WTC11 (cell line): ENCODE measurements around the gene MOB1B. TPM values are rescaled to one million over a fixed set of nuclear protein-coding genes. Genes with fewer than 3 reads are reported as not detected.

Experiments
- ATAC-seq: fragments of 200-7000 bp; cut with Tn5 transposase; 2 replicates; pipeline ENCODE4 v1.10.0; 2021; ENCODE audit warnings: mild to moderate bottlenecking, moderate library complexity
- CTCF ChIA-PET: fragments of 300-600 bp; sonication (Branson Sonifier 250); formaldehyde crosslinking; loops from one replicate; lab custom pipeline; 2021; ENCODE audit warnings: antibody characterized with exemption; lab: Charles Lee
- POLR2A ChIA-PET: fragments of 350-600 bp; sonication (Branson Sonifier 250); formaldehyde crosslinking; loops from one replicate; lab custom pipeline; 2021; ENCODE audit warnings: antibody characterized with exemption; lab: Charles Lee
- DNase-seq: peaks from one replicate; pipeline ENCODE4 v3.0.0; 2021; ENCODE audit warnings: low spot score
- H3K27ac Mint-ChIP-seq: 2 replicates; pipeline ENCODE4 v1.8.0; 2021; ENCODE audit warnings: mixed read lengths
- H3K27me3 Mint-ChIP-seq: 2 replicates; pipeline ENCODE4 v1.8.0; 2021; ENCODE audit warnings: low read depth, mild to moderate bottlenecking, moderate library complexity, mixed read lengths
- H3K36me3 Mint-ChIP-seq: 2 replicates; pipeline ENCODE4 v1.8.0; 2021; ENCODE audit warnings: mixed read lengths
- H3K4me1 Mint-ChIP-seq: 2 replicates; pipeline ENCODE4 v1.8.0; 2022; ENCODE audit warnings: mixed read lengths
- H3K4me3 Mint-ChIP-seq: 2 replicates; pipeline ENCODE4 v1.8.0; 2021; ENCODE audit warnings: mild to moderate bottlenecking, moderate library complexity, mixed read lengths
- H3K9me3 Mint-ChIP-seq: 2 replicates; pipeline ENCODE4 v1.8.0; 2021; ENCODE audit warnings: mixed read lengths
- CREB1 ChIP-seq: sonication (generic); formaldehyde crosslinking; IDR thresholded peaks from 2 replicates; pipeline ENCODE4 v1.8.0; 2023; ENCODE audit warnings: mild to moderate bottlenecking, missing genetic modification reagents
- CREM ChIP-seq: sonication (generic); formaldehyde crosslinking; IDR thresholded peaks from 2 replicates; pipeline ENCODE4 v1.8.1; 2022; ENCODE audit warnings: mild to moderate bottlenecking, missing genetic modification reagents, moderate library complexity
- ELF4 ChIP-seq: sonication (generic); formaldehyde crosslinking; IDR thresholded peaks from 2 replicates; pipeline ENCODE4 v1.8.1; 2022; ENCODE audit warnings: low read depth, mild to moderate bottlenecking, moderate library complexity, missing genetic modification reagents
- GTF2I ChIP-seq: fragments of 250-450 bp; sonication (Bioruptor Pico); conservative IDR thresholded peaks from 2 replicates; pipeline ENCODE4 v1.4.0; 2021; ENCODE audit warnings: mild to moderate bottlenecking
- NFYB ChIP-seq: sonication (generic); formaldehyde crosslinking; conservative IDR thresholded peaks from 2 replicates; pipeline ENCODE4 v1.8.0; 2022; ENCODE audit warnings: low read depth, missing genetic modification reagents
- NR1H2 ChIP-seq: sonication (generic); formaldehyde crosslinking; IDR thresholded peaks from 2 replicates; pipeline ENCODE4 v1.9.0; 2021; ENCODE audit warnings: mild to moderate bottlenecking, moderate library complexity, missing genetic modification reagents
- SMAD4 ChIP-seq: sonication (generic); formaldehyde crosslinking; IDR thresholded peaks from 2 replicates; pipeline ENCODE4 v1.8.0; 2022; ENCODE audit warnings: mild to moderate bottlenecking, missing genetic modification reagents
- TEAD1 ChIP-seq: sonication (generic); formaldehyde crosslinking; IDR thresholded peaks from 2 replicates; pipeline ENCODE4 v1.8.0; 2022; ENCODE audit warnings: mild to moderate bottlenecking, missing genetic modification reagents
- ZNF121 ChIP-seq: sonication (generic); formaldehyde crosslinking; IDR thresholded peaks from 2 replicates; pipeline ENCODE4 v1.8.0; 2023; ENCODE audit warnings: missing genetic modification reagents
- ZNF263 ChIP-seq: sonication (generic); formaldehyde crosslinking; IDR thresholded peaks from 2 replicates; pipeline ENCODE4 v1.8.1; 2022; ENCODE audit warnings: low read depth, mild to moderate bottlenecking, moderate library complexity, missing genetic modification reagents
- ZNF396 ChIP-seq: fragments of 250-450 bp; sonication (Bioruptor Pico); IDR thresholded peaks from 2 replicates; pipeline ENCODE4 v1.8.0; 2021; ENCODE audit warnings: mild to moderate bottlenecking, moderate library complexity, borderline replicate concordance
- ZNF416 ChIP-seq: fragments of 250-450 bp; sonication (Bioruptor Pico); IDR thresholded peaks from 2 replicates; pipeline ENCODE4 v1.9.0; 2021; ENCODE audit warnings: mild to moderate bottlenecking, inconsistent platforms
- total RNA-seq: library from RNA; stranded (reverse); gene quantifications from 3 replicates; pipeline ENCODE4 v1.2.3, GENCODE V29; 2021
- TF ChIP-seq, protein P1 (sequence below): sonication (generic); formaldehyde crosslinking; IDR thresholded peaks from 2 replicates; pipeline ENCODE4 v1.8.1; 2023; ENCODE audit warnings: mild to moderate bottlenecking, missing genetic modification reagents, moderate library complexity
- TF ChIP-seq, protein P2 (sequence below): sonication (generic); formaldehyde crosslinking; IDR thresholded peaks from 2 replicates; pipeline ENCODE4 v1.8.1; 2023; ENCODE audit warnings: mild to moderate bottlenecking, missing genetic modification reagents, borderline replicate concordance
- TF ChIP-seq, protein P3 (sequence below): sonication (generic); formaldehyde crosslinking; IDR thresholded peaks from 2 replicates; pipeline ENCODE4 v1.8.1; 2023; ENCODE audit warnings: mild to moderate bottlenecking, missing genetic modification reagents, moderate library complexity
- TF ChIP-seq, protein P4 (sequence below): sonication (generic); formaldehyde crosslinking; IDR thresholded peaks from 2 replicates; pipeline ENCODE4 v1.8.1; 2022; ENCODE audit warnings: mild to moderate bottlenecking, moderate library complexity, missing genetic modification reagents
- TF ChIP-seq, protein P5 (sequence below): fragments of 250-450 bp; sonication (Bioruptor Pico); IDR thresholded peaks from 2 replicates; pipeline ENCODE4 v1.9.0; 2021; ENCODE audit warnings: mild to moderate bottlenecking
- TF ChIP-seq, protein P6 (sequence below): sonication (generic); formaldehyde crosslinking; IDR thresholded peaks from 2 replicates; pipeline ENCODE4 v1.8.1; 2023; ENCODE audit warnings: mild to moderate bottlenecking, missing genetic modification reagents

The MOB1B gene
- total RNA-seq, 1 experiment from 2014 or later = 28.0 TPM

DNA sequence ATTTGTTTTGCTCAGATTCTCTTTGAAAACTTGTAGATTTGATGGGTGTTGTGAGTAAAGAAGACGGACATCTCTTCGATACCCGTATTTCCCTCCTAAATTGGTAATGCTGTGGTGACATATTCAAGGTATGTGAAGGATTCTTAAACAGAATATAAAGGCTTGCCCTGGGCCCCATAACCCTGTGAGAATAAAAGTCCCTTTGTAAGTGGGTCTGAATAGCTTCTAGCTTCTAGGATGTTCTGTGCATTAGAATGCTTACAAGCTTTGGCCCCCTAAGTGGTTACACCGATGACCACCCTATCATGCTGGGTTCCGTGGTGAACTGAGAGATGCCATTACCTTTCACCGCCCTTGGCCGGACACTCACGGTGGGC is 574 bp upstream of the MOB1B start:
- Mint-ChIP-seq H3K27ac (peak overlapping the region; percentile 87), H3K36me3 (peaks cover 20% of the 10 kb centered on the region), H3K27me3 (no peaks in the 10 kb centered on the region), H3K4me1 (peaks cover 14% of the 10 kb centered on the region), H3K4me3 (peak overlapping the region; percentile 98), H3K9me3 (no peaks in the 10 kb centered on the region)
- POLR2A ChIA-PET = interaction anchor here (0.8 to 1.7 kb wide), 7 partner anchors 8 to 197 kb away, joined by 3 to 18 read pairs (median 4); partner anchors contain the start of genes DCK and GRSF1
- no peak for TF ChIP-seq GTF2I (CRISPR knock-in tag)
- TF ChIP-seq, protein P1, sequence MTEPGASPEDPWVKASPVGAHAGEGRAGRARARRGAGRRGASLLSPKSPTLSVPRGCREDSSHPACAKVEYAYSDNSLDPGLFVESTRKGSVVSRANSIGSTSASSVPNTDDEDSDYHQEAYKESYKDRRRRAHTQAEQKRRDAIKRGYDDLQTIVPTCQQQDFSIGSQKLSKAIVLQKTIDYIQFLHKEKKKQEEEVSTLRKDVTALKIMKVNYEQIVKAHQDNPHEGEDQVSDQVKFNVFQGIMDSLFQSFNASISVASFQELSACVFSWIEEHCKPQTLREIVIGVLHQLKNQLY (CRISPR knock-in tag) = no peak
- TF ChIP-seq ELF4 (CRISPR knock-in tag) = no peak
- TF ChIP-seq TEAD1 (CRISPR knock-in tag) = no peak
- TF ChIP-seq CREM (CRISPR knock-in tag) = no peak
- no peak for TF ChIP-seq NR1H2 (CRISPR knock-in tag)
- no peak for TF ChIP-seq CREB1
- TF ChIP-seq, protein P2, sequence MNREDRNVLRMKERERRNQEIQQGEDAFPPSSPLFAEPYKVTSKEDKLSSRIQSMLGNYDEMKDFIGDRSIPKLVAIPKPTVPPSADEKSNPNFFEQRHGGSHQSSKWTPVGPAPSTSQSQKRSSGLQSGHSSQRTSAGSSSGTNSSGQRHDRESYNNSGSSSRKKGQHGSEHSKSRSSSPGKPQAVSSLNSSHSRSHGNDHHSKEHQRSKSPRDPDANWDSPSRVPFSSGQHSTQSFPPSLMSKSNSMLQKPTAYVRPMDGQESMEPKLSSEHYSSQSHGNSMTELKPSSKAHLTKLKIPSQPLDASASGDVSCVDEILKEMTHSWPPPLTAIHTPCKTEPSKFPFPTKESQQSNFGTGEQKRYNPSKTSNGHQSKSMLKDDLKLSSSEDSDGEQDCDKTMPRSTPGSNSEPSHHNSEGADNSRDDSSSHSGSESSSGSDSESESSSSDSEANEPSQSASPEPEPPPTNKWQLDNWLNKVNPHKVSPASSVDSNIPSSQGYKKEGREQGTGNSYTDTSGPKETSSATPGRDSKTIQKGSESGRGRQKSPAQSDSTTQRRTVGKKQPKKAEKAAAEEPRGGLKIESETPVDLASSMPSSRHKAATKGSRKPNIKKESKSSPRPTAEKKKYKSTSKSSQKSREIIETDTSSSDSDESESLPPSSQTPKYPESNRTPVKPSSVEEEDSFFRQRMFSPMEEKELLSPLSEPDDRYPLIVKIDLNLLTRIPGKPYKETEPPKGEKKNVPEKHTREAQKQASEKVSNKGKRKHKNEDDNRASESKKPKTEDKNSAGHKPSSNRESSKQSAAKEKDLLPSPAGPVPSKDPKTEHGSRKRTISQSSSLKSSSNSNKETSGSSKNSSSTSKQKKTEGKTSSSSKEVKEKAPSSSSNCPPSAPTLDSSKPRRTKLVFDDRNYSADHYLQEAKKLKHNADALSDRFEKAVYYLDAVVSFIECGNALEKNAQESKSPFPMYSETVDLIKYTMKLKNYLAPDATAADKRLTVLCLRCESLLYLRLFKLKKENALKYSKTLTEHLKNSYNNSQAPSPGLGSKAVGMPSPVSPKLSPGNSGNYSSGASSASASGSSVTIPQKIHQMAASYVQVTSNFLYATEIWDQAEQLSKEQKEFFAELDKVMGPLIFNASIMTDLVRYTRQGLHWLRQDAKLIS = no peak
- TF ChIP-seq, protein P3, sequence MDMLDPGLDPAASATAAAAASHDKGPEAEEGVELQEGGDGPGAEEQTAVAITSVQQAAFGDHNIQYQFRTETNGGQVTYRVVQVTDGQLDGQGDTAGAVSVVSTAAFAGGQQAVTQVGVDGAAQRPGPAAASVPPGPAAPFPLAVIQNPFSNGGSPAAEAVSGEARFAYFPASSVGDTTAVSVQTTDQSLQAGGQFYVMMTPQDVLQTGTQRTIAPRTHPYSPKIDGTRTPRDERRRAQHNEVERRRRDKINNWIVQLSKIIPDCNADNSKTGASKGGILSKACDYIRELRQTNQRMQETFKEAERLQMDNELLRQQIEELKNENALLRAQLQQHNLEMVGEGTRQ (CRISPR knock-in tag) = no peak
- no peak for TF ChIP-seq ZNF396 (CRISPR knock-in tag)
- TF ChIP-seq, protein P4, sequence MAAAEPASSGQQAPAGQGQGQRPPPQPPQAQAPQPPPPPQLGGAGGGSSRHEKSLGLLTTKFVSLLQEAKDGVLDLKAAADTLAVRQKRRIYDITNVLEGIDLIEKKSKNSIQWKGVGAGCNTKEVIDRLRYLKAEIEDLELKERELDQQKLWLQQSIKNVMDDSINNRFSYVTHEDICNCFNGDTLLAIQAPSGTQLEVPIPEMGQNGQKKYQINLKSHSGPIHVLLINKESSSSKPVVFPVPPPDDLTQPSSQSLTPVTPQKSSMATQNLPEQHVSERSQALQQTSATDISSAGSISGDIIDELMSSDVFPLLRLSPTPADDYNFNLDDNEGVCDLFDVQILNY (CRISPR knock-in tag) = no peak
- TF ChIP-seq ZNF263 (CRISPR knock-in tag) = no peak
- TF ChIP-seq ZNF416 (CRISPR knock-in tag) = no peak
- no peak for TF ChIP-seq SMAD4 (CRISPR knock-in tag)
- TF ChIP-seq, protein P5, sequence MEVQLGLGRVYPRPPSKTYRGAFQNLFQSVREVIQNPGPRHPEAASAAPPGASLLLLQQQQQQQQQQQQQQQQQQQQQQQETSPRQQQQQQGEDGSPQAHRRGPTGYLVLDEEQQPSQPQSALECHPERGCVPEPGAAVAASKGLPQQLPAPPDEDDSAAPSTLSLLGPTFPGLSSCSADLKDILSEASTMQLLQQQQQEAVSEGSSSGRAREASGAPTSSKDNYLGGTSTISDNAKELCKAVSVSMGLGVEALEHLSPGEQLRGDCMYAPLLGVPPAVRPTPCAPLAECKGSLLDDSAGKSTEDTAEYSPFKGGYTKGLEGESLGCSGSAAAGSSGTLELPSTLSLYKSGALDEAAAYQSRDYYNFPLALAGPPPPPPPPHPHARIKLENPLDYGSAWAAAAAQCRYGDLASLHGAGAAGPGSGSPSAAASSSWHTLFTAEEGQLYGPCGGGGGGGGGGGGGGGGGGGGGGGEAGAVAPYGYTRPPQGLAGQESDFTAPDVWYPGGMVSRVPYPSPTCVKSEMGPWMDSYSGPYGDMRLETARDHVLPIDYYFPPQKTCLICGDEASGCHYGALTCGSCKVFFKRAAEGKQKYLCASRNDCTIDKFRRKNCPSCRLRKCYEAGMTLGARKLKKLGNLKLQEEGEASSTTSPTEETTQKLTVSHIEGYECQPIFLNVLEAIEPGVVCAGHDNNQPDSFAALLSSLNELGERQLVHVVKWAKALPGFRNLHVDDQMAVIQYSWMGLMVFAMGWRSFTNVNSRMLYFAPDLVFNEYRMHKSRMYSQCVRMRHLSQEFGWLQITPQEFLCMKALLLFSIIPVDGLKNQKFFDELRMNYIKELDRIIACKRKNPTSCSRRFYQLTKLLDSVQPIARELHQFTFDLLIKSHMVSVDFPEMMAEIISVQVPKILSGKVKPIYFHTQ (CRISPR knock-in tag) = no peak
- CTCF ChIA-PET = interaction anchor here (1.0 to 1.5 kb wide), 10 partner anchors 9 to 198 kb away, joined by 3 to 11 read pairs (median 5); partner anchors contain the start of gene DCK
- no peak for ATAC-seq
- no peak for DNase-seq

DNA sequence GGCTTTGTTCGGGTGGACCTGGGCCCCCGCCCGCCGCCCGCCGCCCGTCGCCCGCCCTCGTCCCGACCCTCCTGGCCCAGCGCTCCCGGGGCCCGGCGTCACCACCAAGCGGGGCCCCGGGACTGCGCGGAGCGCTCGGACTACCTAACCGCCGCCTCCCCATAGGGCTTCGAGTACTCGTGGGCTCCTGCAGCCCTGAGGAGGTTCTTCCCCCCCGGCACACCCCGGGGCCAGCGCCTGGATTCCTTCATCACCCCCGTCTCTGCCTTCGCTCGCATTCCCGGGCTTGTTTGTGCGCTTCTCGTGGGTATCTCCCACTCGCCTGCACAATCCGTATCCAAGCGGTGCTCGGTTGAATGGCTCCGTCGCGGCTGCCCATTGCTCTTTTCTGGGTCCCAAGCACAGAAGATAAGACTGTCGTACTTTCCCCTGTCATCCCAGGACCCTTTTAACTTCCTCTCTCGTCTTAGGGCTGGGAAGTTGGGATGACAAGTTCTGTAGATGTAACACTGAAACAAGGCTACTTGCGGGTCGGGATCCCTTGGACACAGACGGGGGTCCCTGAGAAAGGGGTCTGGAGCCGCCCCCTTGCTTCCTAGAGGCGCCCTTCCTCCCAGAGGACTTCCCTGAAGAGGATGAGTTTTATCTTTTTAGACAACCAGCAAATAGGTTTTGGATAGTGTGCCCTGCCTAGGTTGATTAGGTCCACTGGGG is 565 bp downstream of the MOB1B start:
- H3K4me1 Mint-ChIP-seq = peaks cover 14% of the 10 kb centered on the region
- H3K27ac Mint-ChIP-seq = peak overlapping the region; percentile 85
- peaks cover 25% of the 10 kb centered on the region for H3K36me3 Mint-ChIP-seq
- H3K4me3 Mint-ChIP-seq = peak overlapping the region; percentile 98
- H3K9me3 Mint-ChIP-seq = no peaks in the 10 kb centered on the region
- ChIA-PET CTCF (interaction anchor here (0.6 to 1.5 kb wide), 14 partner anchors 8 to 220 kb away, joined by 3 to 11 read pairs (median 4); partner anchors contain the start of genes DCK and GRSF1), POLR2A (interaction anchor here (0.5 to 1.7 kb wide), 8 partner anchors 9 to 198 kb away, joined by 3 to 18 read pairs (median 4); partner anchors contain the start of genes DCK and GRSF1)
- DNase-seq (no peak), ATAC-seq (peak; percentile 44)
- no peaks in the 10 kb centered on the region for H3K27me3 Mint-ChIP-seq
- TF ChIP-seq ZNF121 (CRISPR knock-in tag) (no peak), SMAD4 (CRISPR knock-in tag) (no peak), NFYB (CRISPR knock-in tag) (no peak)
- TF ChIP-seq, protein P6, sequence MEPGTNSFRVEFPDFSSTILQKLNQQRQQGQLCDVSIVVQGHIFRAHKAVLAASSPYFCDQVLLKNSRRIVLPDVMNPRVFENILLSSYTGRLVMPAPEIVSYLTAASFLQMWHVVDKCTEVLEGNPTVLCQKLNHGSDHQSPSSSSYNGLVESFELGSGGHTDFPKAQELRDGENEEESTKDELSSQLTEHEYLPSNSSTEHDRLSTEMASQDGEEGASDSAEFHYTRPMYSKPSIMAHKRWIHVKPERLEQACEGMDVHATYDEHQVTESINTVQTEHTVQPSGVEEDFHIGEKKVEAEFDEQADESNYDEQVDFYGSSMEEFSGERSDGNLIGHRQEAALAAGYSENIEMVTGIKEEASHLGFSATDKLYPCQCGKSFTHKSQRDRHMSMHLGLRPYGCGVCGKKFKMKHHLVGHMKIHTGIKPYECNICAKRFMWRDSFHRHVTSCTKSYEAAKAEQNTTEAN (CRISPR knock-in tag) = no peak
- TF ChIP-seq, protein P5 (CRISPR knock-in tag) = no peak
